Motor neuron (in vitro differentiated cells): ENCODE results near the gene CASR. TPM values are rescaled to one million over a fixed set of nuclear protein-coding genes. Genes with fewer than 3 reads are reported as not detected.

ENCODE experiments used
- ATAC-seq, 8 experiments: fragments of 200-7000 bp; cut with Tn5 transposase; replicated peaks in 6 of 8; 2 replicates each; pipeline ENCODE4 v1.8.0; 2021; ENCODE audit warnings: mild to moderate bottlenecking in 8 of 8, moderate library complexity in 8 of 8
- H3K27ac ChIP-seq, 2 donors: fragments of 250-450 bp; sonication (Bioruptor Pico); 2 replicates each; pipeline ENCODE4 v1.9.0; 2021; ENCODE audit warnings: antibody characterized with exemption in 2 of 2, mild to moderate bottlenecking in 2 of 2, moderate library complexity in 1 of 2
- H3K4me1 ChIP-seq, 2 donors: fragments of 250-450 bp; sonication (Bioruptor Pico); replicated peaks in 1 of 2; 2 replicates each; pipeline ENCODE4 v1.6.1; 2021; ENCODE audit warnings: antibody characterized with exemption in 2 of 2, mild to moderate bottlenecking in 2 of 2, moderate library complexity in 1 of 2
- H3K4me3 ChIP-seq, 5 donors: fragments of 250-450 bp; sonication (Bioruptor Pico); 2 replicates each; pipeline ENCODE4 v1.9.0; 2021; ENCODE audit warnings: antibody characterized with exemption in 5 of 5, mild to moderate bottlenecking in 5 of 5, moderate library complexity in 4 of 5
- WGBS, 10 experiments: fragments of 450-650 bp; shearing (Covaris generic); methylation state at CpG; one replicate each; pipeline ENCODE4 v1.0.0; 2022; 5-methylcytosine and 5-hydroxymethylcytosine counted together
- in situ Hi-C, 9 experiments: fragments of 400-800 bp; cut with MboI; loops; one replicate each; pipeline ENCODE4 v1.15.0; 2021; ENCODE audit warnings: low sequenced_read_pairs in 9 of 9, low pct_unique_long_range_greater_than_20kb in 2 of 9; ENCODE audit not compliant: unreplicated experiment in 9 of 9
- total RNA-seq, 8 experiments: library from RNA; unstranded; fragments of 300-600 nt; gene quantifications; 2 replicates each; pipeline versions ENCODE4 v1.2.3 to v1.2.4, GENCODE V29; 2022

Gene CASR
- total RNA-seq, 8 experiments from 2014 or later, result 0.07 to 1.1 (median 0.22) TPM; not detected in 1

DNA sequence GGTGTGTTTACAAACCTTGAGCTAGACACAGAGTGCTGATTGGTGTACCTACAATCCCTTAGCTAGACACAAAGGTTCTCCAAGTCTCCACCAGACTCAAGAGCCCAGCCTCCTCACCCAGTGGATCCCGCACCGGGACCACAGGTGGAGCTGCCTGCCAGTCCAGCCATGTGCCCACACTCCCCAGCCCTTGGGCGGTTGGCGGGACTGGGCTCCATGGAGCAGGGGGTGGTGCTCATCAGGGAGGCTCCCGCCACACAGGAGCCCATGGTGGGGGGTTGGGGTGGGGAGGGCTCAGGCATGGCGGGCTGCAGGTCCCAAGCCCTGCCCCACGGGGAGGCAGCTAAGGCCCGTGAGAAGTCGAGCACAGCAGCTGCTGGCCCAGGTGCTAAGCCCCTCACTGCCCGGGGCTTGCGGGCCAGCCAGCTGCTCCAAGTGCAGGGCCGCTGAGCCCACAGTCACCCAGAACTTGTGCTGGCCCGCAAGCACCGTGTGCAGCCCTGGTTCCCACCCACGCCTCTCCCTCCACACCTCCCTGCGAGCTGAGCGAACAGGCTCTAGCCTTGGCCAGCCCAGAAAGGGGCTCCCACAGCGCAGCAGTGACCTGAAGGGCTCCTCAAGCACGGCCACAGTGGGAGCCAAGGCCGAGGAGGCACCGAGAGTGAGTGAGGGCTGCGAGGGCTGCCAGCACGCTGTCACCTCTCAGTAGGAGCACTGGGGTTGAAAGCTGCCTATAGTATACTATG is 43.7 kb downstream of the CASR start:
- no peak for ATAC-seq
- Histone ChIP-seq H3K4me3 (no peak overlapping the region), H3K27ac (no peak overlapping the region), H3K4me1 (no peaks in the 10 kb centered on the region)
- in situ Hi-C loops, result no loop called here
- 30 to 90% (median 40%) methylated on average over 1 to 3 of the region's 23 CpGs; no CpG with 5 or more reads in 7 of the 10 experiments for WGBS, 10 experiments

GRCh38 chr3:122230174-122230573 is 46.7 kb downstream of the CASR start:
- H3K4me3 ChIP-seq, result no peak overlapping the region
- no peaks in the 10 kb centered on the region for H3K4me1 ChIP-seq
- H3K27ac ChIP-seq, result no peak overlapping the region
- in situ Hi-C loops, result no loop called here
- WGBS, 10 experiments, result 30 to 100% (median 84%) methylated on average over 1 to 14 of the region's 23 CpGs; no CpG with 5 or more reads in 2 of the 10 experiments
- no peak for ATAC-seq

DNA sequence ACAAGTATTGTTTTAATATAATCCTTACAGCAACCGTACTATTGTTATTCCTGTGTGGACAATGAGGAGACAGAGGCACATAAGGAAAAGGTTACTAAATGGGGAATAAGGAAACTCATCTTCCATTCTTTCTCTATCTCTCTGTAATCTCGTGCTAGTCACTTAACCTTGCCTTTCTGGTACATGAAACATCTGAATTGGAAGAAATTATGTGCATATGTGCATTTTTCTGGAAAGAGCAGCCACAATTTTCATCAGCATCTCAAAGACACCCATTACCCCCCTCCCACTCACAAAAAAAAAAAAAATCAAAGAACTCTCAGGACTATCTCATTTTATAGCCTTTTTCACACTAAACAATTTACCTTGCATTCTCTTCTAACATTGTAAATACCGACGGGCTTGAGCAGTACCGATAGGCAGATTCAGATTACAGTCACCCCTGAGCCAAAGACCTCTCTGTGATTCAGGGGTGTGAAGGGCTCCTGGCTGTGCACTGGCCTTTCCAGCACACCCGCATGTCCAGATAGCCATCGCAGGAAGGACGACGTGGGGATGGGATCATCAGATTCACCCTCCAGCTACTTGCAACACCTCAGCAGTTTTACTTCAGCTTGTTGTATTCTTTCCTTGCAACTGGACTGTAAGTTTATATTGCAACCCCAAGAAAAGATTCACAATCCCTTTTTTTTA is 48.1 kb downstream of the CASR start:
- ATAC-seq, result peak in 4 of 8 experiments; percentile 35 to 88 (median 76)
- Histone ChIP-seq H3K27ac (no peak overlapping the region), H3K4me3 (no peak overlapping the region), H3K4me1 (no peaks in the 10 kb centered on the region)
- 0 to 77% (median 32%) methylated on average over 1 to 9 of the region's 9 CpGs for WGBS, 10 experiments
- in situ Hi-C loops, result no loop called here

DNA sequence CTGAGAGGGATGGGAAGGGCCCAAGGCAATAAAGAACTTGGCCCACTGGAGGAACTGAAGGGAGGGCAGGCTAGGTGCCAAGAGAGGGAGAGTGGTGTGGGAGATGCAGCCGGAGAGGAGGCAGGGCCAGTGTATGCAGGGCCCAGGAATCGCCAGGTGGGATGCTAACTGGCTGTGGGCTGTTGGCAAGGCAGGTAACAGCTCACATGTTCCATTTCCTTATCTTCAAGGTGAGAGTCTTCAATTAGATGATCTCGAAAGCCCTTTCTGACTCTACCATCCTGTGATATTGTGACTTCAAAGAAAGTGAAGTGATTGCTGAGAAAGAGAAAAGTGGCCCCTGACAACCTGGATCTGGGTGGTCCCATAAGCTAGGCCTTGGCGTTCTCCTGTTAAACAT is 49.0 kb downstream of the CASR start:
- Histone ChIP-seq H3K4me3 (no peak overlapping the region), H3K27ac (no peak overlapping the region), H3K4me1 (no peaks in the 10 kb centered on the region)
- no peak for ATAC-seq
- 12 to 94% (median 76%) methylated on average over 1 to 4 of the region's 4 CpGs; no CpG with 5 or more reads in 4 of the 10 experiments for WGBS, 10 experiments
- in situ Hi-C loops, result no loop called here

DNA sequence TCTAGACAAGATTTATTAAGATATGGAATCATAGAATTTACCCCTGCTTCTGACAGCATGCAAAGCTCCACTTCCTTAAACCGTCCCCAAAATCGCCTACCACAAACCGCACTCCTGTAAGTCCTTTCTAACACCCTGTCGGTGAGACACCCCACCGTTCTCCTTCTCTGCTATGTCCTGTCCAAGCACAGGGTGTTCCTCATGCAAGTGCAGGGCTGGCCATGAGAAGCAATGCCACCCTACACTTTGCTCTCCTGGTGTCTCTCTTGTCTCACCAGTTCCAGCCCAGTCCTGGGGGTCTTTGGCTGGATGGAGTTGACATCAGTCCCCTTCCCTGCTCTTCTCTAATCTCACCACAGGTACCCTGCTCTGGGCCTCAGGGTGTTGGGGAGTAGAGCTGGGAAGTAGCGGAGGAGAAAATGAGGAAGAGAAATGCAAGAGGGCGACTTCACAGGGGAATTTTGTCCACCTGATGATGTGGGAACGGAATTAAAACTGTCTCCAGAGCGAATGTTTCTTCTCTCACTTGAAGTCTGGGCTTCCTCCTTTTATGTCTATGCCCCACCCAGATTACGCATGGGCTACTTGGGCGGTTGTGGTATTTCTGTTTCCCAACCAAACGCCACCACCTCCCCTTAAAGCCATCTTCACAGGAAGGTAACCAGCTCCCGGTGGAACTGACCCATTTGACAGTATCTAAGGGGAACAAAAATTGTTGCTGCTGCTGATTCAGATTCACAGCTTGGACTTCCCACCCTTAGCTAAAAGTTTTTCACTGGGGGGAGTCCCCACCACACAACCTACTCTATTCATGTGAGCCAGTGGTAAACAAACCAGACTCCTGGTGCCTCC is 49.9 kb downstream of the CASR start:
- in situ Hi-C loops, result no loop called here
- WGBS, 10 experiments, result 54 to 100% (median 79%) methylated on average over 1 to 12 of the region's 13 CpGs
- Histone ChIP-seq H3K4me1 (no peaks in the 10 kb centered on the region), H3K4me3 (no peak overlapping the region), H3K27ac (no peak overlapping the region)
- peak in 1 of 8 experiments; percentile 65 for ATAC-seq

- Histone ChIP-seq H3K4me3 (no peak overlapping the region), H3K4me1 (no peaks in the 10 kb centered on the region), H3K27ac (no peak overlapping the region)
- no peak for ATAC-seq
- WGBS, 10 experiments, result 0 to 57% (median 29%) methylated on average over 1 of the region's 1 CpG; no CpG with 5 or more reads in 1 of the 10 experiments
- in situ Hi-C loops, result no loop called here
These were observed 50.6 kb downstream of the CASR start for GRCh38 chr3:122234117-122234516.

DNA sequence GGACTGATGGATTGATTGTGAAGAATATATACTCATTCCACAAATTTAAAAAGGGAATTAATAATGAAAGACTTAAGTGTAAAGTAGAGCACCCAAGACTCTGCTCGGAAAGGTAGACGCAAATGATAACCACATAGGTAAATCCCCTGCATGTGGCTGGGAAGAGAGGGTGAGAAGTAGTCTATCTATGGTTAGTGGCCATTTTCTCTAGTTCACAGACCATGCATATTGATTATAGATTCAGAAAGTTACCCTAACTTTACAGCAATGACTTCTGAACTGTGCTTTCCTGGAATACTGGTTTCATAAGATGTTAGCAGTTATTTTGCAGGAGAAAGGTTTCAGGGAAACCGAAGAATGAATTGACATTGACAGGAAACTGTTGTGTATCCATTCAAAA is 51.7 kb downstream of the CASR start:
- in situ Hi-C loops, result no loop called here
- no peak for ATAC-seq
- Histone ChIP-seq H3K4me3 (no peak overlapping the region), H3K4me1 (no peaks in the 10 kb centered on the region), H3K27ac (no peak overlapping the region)
- 40 to 100% (median 90%) methylated on average over 1 to 3 of the region's 3 CpGs; no CpG with 5 or more reads in 1 of the 10 experiments for WGBS, 10 experiments

- H3K4me1 ChIP-seq, result no peaks in the 10 kb centered on the region
- ATAC-seq, result no peak
- in situ Hi-C loops, result no loop called here
- no peak overlapping the region for H3K27ac ChIP-seq
- WGBS, 10 experiments, result 40 to 80% (median 80%) methylated on average over 1 to 2 of the region's 2 CpGs; no CpG with 5 or more reads in 5 of the 10 experiments
- H3K4me3 ChIP-seq, result no peak overlapping the region
These were observed 55.6 kb downstream of the CASR start for GRCh38 chr3:122239112-122239511.

DNA sequence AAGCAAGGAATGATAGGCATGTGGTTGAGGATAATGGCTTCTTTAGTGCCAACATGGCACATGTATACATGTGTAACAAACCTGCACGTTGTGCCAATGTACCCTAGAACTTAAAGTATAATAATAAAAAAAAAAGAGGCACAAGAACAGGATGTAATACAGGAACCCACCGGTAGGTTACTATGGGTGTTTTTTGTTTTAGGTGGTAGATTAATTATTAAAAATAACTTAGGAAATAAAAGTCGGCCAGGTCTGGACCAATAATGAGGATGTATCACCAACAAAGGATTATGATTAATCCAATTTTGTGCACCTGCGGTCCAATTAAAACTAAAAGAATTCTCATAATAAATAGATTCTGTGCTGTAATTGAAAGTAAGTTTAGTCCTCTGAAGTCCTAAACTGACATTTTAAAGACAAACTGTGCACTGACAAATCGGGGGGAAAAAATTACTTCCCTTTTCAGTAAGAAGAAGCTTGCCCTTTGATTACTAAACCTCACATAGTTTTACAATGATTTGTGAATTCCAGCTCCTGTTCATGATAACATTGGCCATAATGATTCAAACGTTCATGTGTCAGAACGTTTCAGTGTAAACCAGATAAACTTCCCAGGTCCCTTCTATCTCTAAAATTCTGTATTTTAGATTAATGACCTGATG is 62.2 kb downstream of the CASR start:
- 29 to 83% (median 72%) methylated on average over 2 to 7 of the region's 7 CpGs for WGBS, 10 experiments
- Histone ChIP-seq H3K4me1 (no peaks in the 10 kb centered on the region), H3K27ac (no peak overlapping the region), H3K4me3 (no peak overlapping the region)
- ATAC-seq, result no peak
- in situ Hi-C loops, result no loop called here

DNA sequence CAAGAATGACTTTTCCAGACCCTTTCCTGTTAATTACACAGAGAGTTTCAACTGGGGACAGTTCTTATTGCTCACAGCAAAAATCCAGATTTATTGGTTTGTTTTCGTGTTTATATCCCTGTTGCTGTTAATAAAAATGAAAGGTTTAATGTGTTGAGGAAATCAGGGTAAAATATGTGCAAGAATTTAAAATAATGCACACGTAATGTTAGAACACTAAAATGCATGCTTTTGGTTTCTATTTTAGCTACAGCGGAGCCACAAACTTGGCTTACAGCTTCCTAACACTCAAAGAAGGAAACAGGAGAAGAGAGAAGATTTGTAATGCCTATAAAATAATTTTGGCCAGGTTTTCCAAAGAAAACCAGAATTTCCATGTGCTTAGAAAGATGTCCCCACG is 62.7 kb downstream of the CASR start:
- in situ Hi-C loops, result no loop called here
- H3K27ac ChIP-seq, result no peak overlapping the region
- peak in 1 of 8 experiments; percentile 41 for ATAC-seq
- no peak overlapping the region for H3K4me3 ChIP-seq
- whole genome bisulfite sequencing, 10 experiments, result 5 to 88% (median 53%) methylated on average over 2 to 4 of the region's 4 CpGs
- no peaks in the 10 kb centered on the region for H3K4me1 ChIP-seq

GRCh38 chr3:122247087-122247824 is 63.8 kb downstream of the CASR start:
- 40 to 100% (median 90%) methylated on average over 1 to 5 of the region's 8 CpGs for WGBS, 10 experiments

DNA sequence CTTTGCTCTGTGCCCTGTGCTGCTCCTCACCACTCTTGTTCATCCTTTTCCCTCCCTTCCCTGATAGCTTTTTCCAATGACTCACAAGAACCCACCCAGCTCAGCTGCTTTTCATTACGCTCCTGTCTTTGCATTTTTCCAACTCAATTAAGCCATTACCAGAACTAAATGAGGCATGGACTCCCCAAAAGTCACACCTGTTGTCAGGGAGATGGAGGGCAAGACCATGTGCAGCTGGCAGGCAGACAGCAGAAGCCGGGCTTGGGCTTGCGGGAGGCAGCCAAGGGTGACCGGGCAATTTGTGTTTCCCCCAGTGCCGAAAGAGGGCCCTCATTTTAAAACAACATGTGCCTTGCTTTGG is 64.3 kb downstream of the CASR start:
- no peak overlapping the region for H3K27ac ChIP-seq
- in situ Hi-C loops, result no loop called here
- no peaks in the 10 kb centered on the region for H3K4me1 ChIP-seq
- ATAC-seq, result peak in 3 of 8 experiments; percentile 26 to 93 (median 89)
- WGBS, 10 experiments, result 0 to 100% (median 57%) methylated on average over 1 to 5 of the region's 5 CpGs; no CpG with 5 or more reads in 3 of the 10 experiments
- no peak overlapping the region for H3K4me3 ChIP-seq

More at GRCh38 chr3:122247087-122247824, 63.8 kb downstream of the CASR start:
- in situ Hi-C loops, result no loop called here
- no peaks in the 10 kb centered on the region for H3K4me1 ChIP-seq
- no peak overlapping the region for H3K4me3 ChIP-seq
- no peak overlapping the region for H3K27ac ChIP-seq
- no peak for ATAC-seq
